GM18861 (cell line): ENCODE results near the gene PHF10.

ENCODE experiments used
- ATAC-seq: cut with Tn5 transposase; IDR thresholded peaks from one replicate; pipeline ENCODE4 v1.9.1; 2021; ENCODE audit not compliant: unreplicated experiment

PHF10 gene

GRCh38 chr6:169678342-169678741, 46.0 kb downstream of the PHF10 start:
- ATAC-seq: no peak

GRCh38 chr6:169677096-169677495, 47.2 kb downstream of the PHF10 start:
- ATAC-seq: no peak

- ATAC-seq: no peak
Observed at GRCh38 chr6:169675011-169675410, 49.3 kb downstream of the PHF10 start.

- ATAC-seq: no peak
Observed at GRCh38 chr6:169671563-169671962, 52.7 kb downstream of the PHF10 start.

GRCh38 chr6:169669889-169670288, 54.4 kb downstream of the PHF10 start:
- ATAC-seq: no peak

GRCh38 chr6:169669147-169669546, 55.2 kb downstream of the PHF10 start:
- no peak for ATAC-seq

- no peak for ATAC-seq
Observed at GRCh38 chr6:169668203-169668847, 56.0 kb downstream of the PHF10 start.

GRCh38 chr6:169667716-169668115, 56.6 kb downstream of the PHF10 start:
- no peak for ATAC-seq

- no peak for ATAC-seq
Observed at GRCh38 chr6:169666441-169666840, 57.9 kb downstream of the PHF10 start.

- no peak for ATAC-seq
Observed at GRCh38 chr6:169665289-169665688, 59.0 kb downstream of the PHF10 start.

- ATAC-seq: no peak
Observed at GRCh38 chr6:169664227-169664626, 60.1 kb downstream of the PHF10 start.

GRCh38 chr6:169663468-169663867, 60.8 kb downstream of the PHF10 start:
- ATAC-seq: no peak

GRCh38 chr6:169661391-169661756, 62.9 kb downstream of the PHF10 start:
- no peak for ATAC-seq

GRCh38 chr6:169660751-169661390, 63.4 kb downstream of the PHF10 start:
- no peak for ATAC-seq

- no peak for ATAC-seq
Observed at GRCh38 chr6:169659820-169660610, 64.3 kb downstream of the PHF10 start.

- no peak for ATAC-seq
Observed at GRCh38 chr6:169657284-169657610, 67.1 kb downstream of the PHF10 start.

- no peak for ATAC-seq
Observed at GRCh38 chr6:169656546-169657283, 67.6 kb downstream of the PHF10 start.

GRCh38 chr6:169654598-169655391, 69.5 kb downstream of the PHF10 start:
- ATAC-seq: peak; percentile 61
